HepG2 (cell line): Measurements from ENCODE around the gene OTOL1. TPM values are rescaled to one million over a fixed set of nuclear protein-coding genes. Genes with fewer than 3 reads are reported as not detected.

Experiments used
- ATAC-seq: fragments of 200-7000 bp; cut with Tn5 transposase; 3 replicates; pipeline ENCODE4 v1.9.1; 2020; ENCODE audit warnings: mild to moderate bottlenecking, moderate library complexity
- BruUV-seq: library from RNA; stranded (reverse); fragments of 400-500 nt; replicated peaks from 2 replicates; lab custom pipeline; 2021; lab: Mats Ljungman, UMichigan
- CTCF ChIA-PET: fragments of 300-600 bp; formaldehyde crosslinking; extraction: SDS; loops from one replicate; lab custom pipeline; 2021; ENCODE audit warnings: low total read pairs, inconsistent platforms, low intra/inter-chr PET ratio; lab: Yijun Ruan, JAX
- POLR2A ChIA-PET: fragments of 350-600 bp; sonication (Branson Sonifier 250); formaldehyde crosslinking; loops from one replicate; lab custom pipeline; 2020; ENCODE audit warnings: antibody characterized with exemption, inconsistent platforms; lab: Yijun Ruan, JAX
- DNase-seq: peaks from one replicate; pipeline ENCODE4 v3.0.0-alpha.2; 2015; ENCODE audit warnings: low spot score
- FAIRE-seq: peaks from 3 replicates; lab custom pipeline; 2011; peaks lifted over from hg19 to GRCh38; lab: Jason Lieb, UNC
- H2AFZ ChIP-seq: one replicate; pipeline ENCODE4 v1.6.1; 2011; ENCODE audit warnings: low read length, inconsistent platforms
- H3K27ac ChIP-seq: fragments of 300-600 bp; 3 replicates; pipeline ENCODE4 v1.8.0; 2011; ENCODE audit warnings: mixed run types, mild to moderate bottlenecking, mixed read lengths, low read length, inconsistent platforms; ENCODE audit not compliant: insufficient read depth; ENCODE audit errors: extremely low read length
- H3K27me3 ChIP-seq, 2 experiments: fragments of 200-600 bp in 1 of 2; 2 replicates in 1 of 2; 3 replicates in 1 of 2; pipeline versions ENCODE4 v1.6.0 to v1.8.0; 2011; ENCODE audit warnings: low read length in 2 of 2, mild to moderate bottlenecking in 2 of 2, moderate library complexity in 2 of 2, inconsistent platforms in 1 of 2; ENCODE audit not compliant: insufficient read depth in 2 of 2, control insufficient read depth in 1 of 2
- H3K36me3 ChIP-seq, 2 experiments: fragments of 200-600 bp in 1 of 2; replicated peaks in 1 of 2; 2 replicates in 1 of 2; 3 replicates in 1 of 2; pipeline versions ENCODE4 v1.5.1 to v1.8.0; 2011; ENCODE audit warnings: low read length in 2 of 2, inconsistent platforms in 1 of 2; ENCODE audit not compliant: insufficient read depth in 2 of 2, control insufficient read depth in 1 of 2
- H3K4me1 ChIP-seq: 2 replicates; pipeline ENCODE4 v1.5.1; 2012; ENCODE audit warnings: low read length, inconsistent platforms; ENCODE audit not compliant: insufficient read depth
- H3K4me2 ChIP-seq: 2 replicates; pipeline ENCODE4 v1.6.0; 2011; ENCODE audit warnings: low read depth, low read length, inconsistent platforms
- H3K4me3 ChIP-seq, 3 experiments: fragments of 200-600 bp in 1 of 3; sonication (generic), shearing (Covaris generic) in 1 of 3; replicated peaks in 1 of 3; 2 replicates each; pipeline ENCODE4 v1.5.1; 2011 to 2016; ENCODE audit warnings: low read length in 3 of 3, inconsistent platforms in 2 of 3, low read depth in 2 of 3, mild to moderate bottlenecking in 2 of 3, control low read depth in 1 of 3, mixed read lengths in 1 of 3; ENCODE audit not compliant: insufficient read depth in 1 of 3
- H3K79me2 ChIP-seq: one replicate; pipeline ENCODE4 v1.6.1; 2011; ENCODE audit warnings: low read length, inconsistent platforms; ENCODE audit not compliant: insufficient read depth
- H3K9ac ChIP-seq: 2 replicates; pipeline ENCODE4 v1.6.0; 2011; ENCODE audit warnings: mild to moderate bottlenecking, low read depth, low read length, inconsistent platforms; ENCODE audit not compliant: insufficient read depth
- H3K9me3 ChIP-seq: 2 replicates; pipeline ENCODE4 v1.5.1; 2012; ENCODE audit warnings: mild to moderate bottlenecking, low read length
- H4K20me1 ChIP-seq: 2 replicates; pipeline ENCODE4 v1.6.0; 2011; ENCODE audit warnings: inconsistent platforms, mild to moderate bottlenecking, low read length, moderate library complexity; ENCODE audit not compliant: insufficient read depth
- GATA4 ChIP-seq: sonication (generic); IDR thresholded peaks from 2 replicates; pipeline ENCODE4 v1.6.1; 2016; ENCODE audit warnings: antibody characterized with exemption, low read depth, borderline replicate concordance
- HINFP ChIP-seq: sonication (generic); formaldehyde crosslinking; IDR thresholded peaks from 2 replicates; pipeline ENCODE4 v1.4.0; 2020; ENCODE audit warnings: low read depth, mild to moderate bottlenecking, missing genetic modification reagents
- HNRNPLL ChIP-seq: fragments of 200-400 bp; formaldehyde crosslinking; IDR thresholded peaks from 2 replicates; pipeline ENCODE4 v1.6.1; 2017; ENCODE audit warnings: mild to moderate bottlenecking, low read depth, low read length; ENCODE audit not compliant: poor library complexity, severe bottlenecking
- JUN ChIP-seq: sonication (generic); formaldehyde crosslinking; IDR thresholded peaks from 2 replicates; pipeline ENCODE4 v1.4.0; 2020; ENCODE audit warnings: mild to moderate bottlenecking, missing genetic modification reagents
- LCORL ChIP-seq, 2 experiments: fragments of 450-650 bp in 1 of 2; sonication (generic) in 1 of 2; formaldehyde crosslinking in 1 of 2; IDR thresholded peaks; 2 replicates each; pipeline versions ENCODE4 v1.5.0 to v1.6.1; 2017 to 2020; ENCODE audit warnings: antibody characterized with exemption in 1 of 2, missing genetic modification reagents in 1 of 2
- NFIB ChIP-seq: sonication (generic); formaldehyde crosslinking; IDR thresholded peaks from 2 replicates; pipeline ENCODE4 v1.9.0; 2021; ENCODE audit warnings: missing genetic modification reagents, mild to moderate bottlenecking, borderline replicate concordance
- RARA ChIP-seq: IDR thresholded peaks from 2 replicates; pipeline ENCODE4 v1.6.1; 2016; ENCODE audit warnings: missing genetic modification reagents, missing compliant biosample characterization
- SMYD3 ChIP-seq: sonication (generic); formaldehyde crosslinking; IDR thresholded peaks from 2 replicates; pipeline ENCODE4 v1.8.1; 2023; ENCODE audit warnings: mild to moderate bottlenecking, missing genetic modification reagents
- ZNF773 ChIP-seq: sonication (generic); formaldehyde crosslinking; IDR thresholded peaks from 2 replicates; pipeline ENCODE4 v1.4.0; 2020; ENCODE audit warnings: missing genetic modification reagents, borderline replicate concordance
- ZNF850 ChIP-seq: sonication (generic); formaldehyde crosslinking; conservative IDR thresholded peaks from 2 replicates; pipeline ENCODE4 v1.9.0; 2021; ENCODE audit warnings: mild to moderate bottlenecking, missing genetic modification reagents
- WGBS: methylation state at CpG from one replicate; pipeline ENCODE4 v1.1.6; 2017; ENCODE audit warnings: low lambda C conversion rate; 5-methylcytosine and 5-hydroxymethylcytosine counted together
- in situ Hi-C: cut with HindIII; loops from 2 replicates; pipeline ENCODE4 v1.10.0; 2017; ENCODE audit warnings: low pct_unique_long_range_greater_than_20kb; ENCODE audit not compliant: extremely low pct_ligation_motif_present
- intact Hi-C: fragments of 100-400 bp; cut with micrococcal nuclease; formaldehyde crosslinking; loops from one replicate; pipeline ENCODE4 v1.10.0; 2022; ENCODE audit not compliant: unreplicated experiment
- polyA plus RNA-seq, 8 experiments: library from polyadenylated mRNA; depleted of rRNA in 3 of 8; stranded (reverse) in 7 of 8; unstranded in 1 of 8; fragments of >200 nt; fragmentation: Illumina TruSeq in 4 of 8; extraction: Trizol in 4 of 8; gene quantifications; 2 replicates each; pipeline versions ENCODE4 v1.2.1 to v1.2.3, GENCODE V29; 2011 to 2016; ENCODE audit warnings: low read depth in 4 of 8, missing spikeins in 1 of 8, mixed read lengths in 1 of 8; ENCODE audit not compliant: insufficient read depth in 1 of 8
- total RNA-seq, 5 experiments: library from RNA; depleted of rRNA; stranded (reverse); fragments of >200 nt; fragmentation: Illumina TruSeq; extraction: Trizol; gene quantifications; 2 replicates each; pipeline ENCODE4 v1.2.3, GENCODE V29; 2016; ENCODE audit warnings: low read depth in 1 of 5
- TF ChIP-seq, protein P1 (sequence below): sonication (generic); formaldehyde crosslinking; IDR thresholded peaks from 2 replicates; pipeline ENCODE4 v1.4.0; 2020; ENCODE audit warnings: missing genetic modification reagents
- TF ChIP-seq, protein P2 (sequence below), 2 experiments: sonication (generic) in 1 of 2; formaldehyde crosslinking in 1 of 2; IDR thresholded peaks; 2 replicates each; pipeline versions ENCODE4 v1.4.0 to v1.6.1; 2018 to 2020; ENCODE audit warnings: missing genetic modification reagents in 2 of 2, borderline replicate concordance in 1 of 2, low read depth in 1 of 2, mild to moderate bottlenecking in 1 of 2, missing biosample characterization in 1 of 2

Gene OTOL1
- total and polyA plus RNA-seq, 2 of the 13 experiments (the other 11 are each of a cell fraction or from before 2014, with no cell fraction given) = not detected

- Histone ChIP-seq H3K27ac (no peak overlapping the region), H3K9me3 (no peaks in the 10 kb centered on the region), H3K9ac (no peak overlapping the region), H3K4me2 (no peak overlapping the region), H3K27me3 (no peaks in the 10 kb centered on the region), H2AFZ (no peak overlapping the region), H3K36me3 (no peaks in the 10 kb centered on the region), H3K4me1 (no peaks in the 10 kb centered on the region), H4K20me1 (no peaks in the 10 kb centered on the region), H3K79me2 (no peaks in the 10 kb centered on the region), H3K4me3 (no peak overlapping the region)
- in situ Hi-C loops (no loop called here), intact Hi-C loops (no loop called here)
- no peak for ATAC-seq
- TF ChIP-seq LCORL (IDR thresholded peaks at IDR 0.05) (no peak), LCORL (CRISPR knock-in tag; IDR thresholded peaks at IDR 0.05) (no peak), ZNF850 (CRISPR knock-in tag) (no peak), GATA4 (no peak)
- TF ChIP-seq, protein P1, sequence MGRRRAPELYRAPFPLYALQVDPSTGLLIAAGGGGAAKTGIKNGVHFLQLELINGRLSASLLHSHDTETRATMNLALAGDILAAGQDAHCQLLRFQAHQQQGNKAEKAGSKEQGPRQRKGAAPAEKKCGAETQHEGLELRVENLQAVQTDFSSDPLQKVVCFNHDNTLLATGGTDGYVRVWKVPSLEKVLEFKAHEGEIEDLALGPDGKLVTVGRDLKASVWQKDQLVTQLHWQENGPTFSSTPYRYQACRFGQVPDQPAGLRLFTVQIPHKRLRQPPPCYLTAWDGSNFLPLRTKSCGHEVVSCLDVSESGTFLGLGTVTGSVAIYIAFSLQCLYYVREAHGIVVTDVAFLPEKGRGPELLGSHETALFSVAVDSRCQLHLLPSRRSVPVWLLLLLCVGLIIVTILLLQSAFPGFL = no peak
- WGBS = 13% methylated on average over 4 of the region's 4 CpGs
- FAIRE-seq = no peak
- ChIA-PET POLR2A (no interaction called here), CTCF (no interaction called here)
- BruUV-seq = no TSS peak
- DNase-seq = no peak
Observed at GRCh38 chr3:161548301-161548700, 51.7 kb downstream of the OTOL1 start.

- no peak overlapping the region for H3K9ac ChIP-seq
- no peaks in the 10 kb centered on the region for H3K79me2 ChIP-seq
- BruUV-seq = no TSS peak
- H3K4me1 ChIP-seq = no peaks in the 10 kb centered on the region
- H3K9me3 ChIP-seq = no peaks in the 10 kb centered on the region
- no peak for ATAC-seq
- FAIRE-seq = no peak
- no peak for DNase-seq
- CTCF ChIA-PET = no interaction called here
- no peaks in the 10 kb centered on the region for H3K36me3 ChIP-seq
- no peak overlapping the region for H3K4me3 ChIP-seq
- in situ Hi-C loops (no loop called here), intact Hi-C loops (no loop called here)
- no peak overlapping the region for H3K27ac ChIP-seq
- no peaks in the 10 kb centered on the region for H4K20me1 ChIP-seq
- 0% methylated on average over 1 of the region's 1 CpG for WGBS
- H3K27me3 ChIP-seq = no peaks in the 10 kb centered on the region
- TF ChIP-seq ZNF773 (CRISPR knock-in tag) (no peak), NFIB (CRISPR knock-in tag) (no peak), JUN (CRISPR knock-in tag) (no peak), SMYD3 (CRISPR knock-in tag) (no peak), RARA (CRISPR knock-in tag) (no peak), HNRNPLL (no peak), HINFP (no peak)
- TF ChIP-seq, protein P2, sequence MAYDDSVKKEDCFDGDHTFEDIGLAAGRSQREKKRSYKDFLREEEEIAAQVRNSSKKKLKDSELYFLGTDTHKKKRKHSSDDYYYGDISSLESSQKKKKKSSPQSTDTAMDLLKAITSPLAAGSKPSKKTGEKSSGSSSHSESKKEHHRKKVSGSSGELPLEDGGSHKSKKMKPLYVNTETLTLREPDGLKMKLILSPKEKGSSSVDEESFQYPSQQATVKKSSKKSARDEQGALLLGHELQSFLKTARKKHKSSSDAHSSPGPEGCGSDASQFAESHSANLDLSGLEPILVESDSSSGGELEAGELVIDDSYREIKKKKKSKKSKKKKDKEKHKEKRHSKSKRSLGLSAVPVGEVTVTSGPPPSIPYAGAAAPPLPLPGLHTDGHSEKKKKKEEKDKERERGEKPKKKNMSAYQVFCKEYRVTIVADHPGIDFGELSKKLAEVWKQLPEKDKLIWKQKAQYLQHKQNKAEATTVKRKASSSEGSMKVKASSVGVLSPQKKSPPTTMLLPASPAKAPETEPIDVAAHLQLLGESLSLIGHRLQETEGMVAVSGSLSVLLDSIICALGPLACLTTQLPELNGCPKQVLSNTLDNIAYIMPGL (CRISPR knock-in tag; IDR thresholded peaks at IDR 0.05; ENCODE audit: borderline replicate concordance in 1 of 2, low read depth in 1 of 2) = no peak
- TF ChIP-seq, all 625 proteins: peak for 0
- Histone ChIP-seq H2AFZ (no peak overlapping the region), H3K4me2 (no peak overlapping the region)
- POLR2A ChIA-PET = no interaction called here
Observed at GRCh38 chr3:161549261-161549660, 52.7 kb downstream of the OTOL1 start.
